ENCODE measurements around the gene ST6GALNAC6.
"Not testable (repeated sequence)": the region's sequence is repeated elsewhere in the genome, so short reads cannot be mapped to it uniquely, and the experiment has no call there.

The ST6GALNAC6 gene

DNA sequence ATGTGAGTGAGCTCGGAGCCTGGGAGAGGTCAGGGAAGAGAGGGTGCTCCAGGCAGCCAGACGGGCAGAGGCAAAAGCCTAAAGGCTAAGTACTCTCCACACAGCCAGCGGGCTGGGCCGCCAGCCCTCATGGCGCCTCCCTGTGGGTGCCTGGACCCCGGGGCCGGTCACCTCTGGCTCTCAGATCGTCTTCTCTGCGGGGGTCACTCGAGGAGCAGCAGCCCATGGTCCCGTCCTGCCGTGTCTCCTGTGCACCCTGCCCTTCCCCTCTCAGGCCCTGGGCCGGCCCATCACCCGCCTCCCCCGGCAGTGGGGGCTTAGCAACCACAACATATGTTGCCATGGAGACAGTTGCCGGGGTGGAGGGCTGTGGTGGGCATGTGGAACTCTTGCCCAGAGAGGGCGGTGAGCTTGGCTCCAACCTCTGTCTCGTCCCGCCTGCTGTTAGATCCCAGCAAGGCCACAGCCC lies 26.1 kb downstream of the ST6GALNAC6 start:
- DNase-seq (ENCODE audit: low spot score): no peak

DNA sequence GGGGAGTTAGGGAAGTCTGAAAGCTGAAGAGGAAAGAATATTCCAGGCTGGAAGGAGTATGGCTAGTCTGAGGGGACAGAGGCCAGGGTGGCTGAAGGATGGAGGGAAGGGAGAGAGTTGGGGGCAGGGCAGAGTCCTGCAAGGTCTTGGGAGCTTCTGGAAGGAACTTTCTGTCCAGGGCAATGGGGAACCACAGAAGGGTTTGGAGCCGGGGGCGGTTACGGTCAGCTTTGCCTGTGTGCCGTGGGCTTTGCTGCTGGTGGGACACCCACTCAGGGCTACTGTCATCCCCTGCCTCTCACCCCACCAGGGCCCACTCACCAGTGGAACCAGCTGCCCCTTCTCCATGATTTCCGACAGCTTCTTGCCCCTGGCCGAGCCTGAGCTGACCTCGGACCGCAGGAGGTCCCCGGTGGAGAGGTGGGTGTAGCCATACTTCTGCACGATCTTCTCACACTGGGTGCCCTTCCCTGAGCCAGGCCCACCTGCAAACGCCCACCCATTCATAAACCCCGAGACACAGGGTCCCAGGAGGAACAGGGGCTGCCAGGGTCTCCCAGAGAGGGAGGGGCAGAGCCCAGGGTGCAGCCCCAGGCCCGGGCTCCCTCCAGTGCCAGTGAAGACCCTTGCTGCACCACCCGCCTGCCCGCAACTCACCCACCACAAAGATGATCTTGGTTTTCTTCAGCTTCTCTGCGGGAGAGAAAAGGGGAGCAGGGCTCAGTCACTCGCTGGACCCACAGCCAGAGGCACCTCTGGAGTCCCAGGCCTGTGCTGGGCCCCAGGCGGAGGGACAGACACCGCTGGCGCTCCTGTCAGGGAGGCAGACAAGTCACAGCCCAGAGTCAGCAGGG lies 26.8 kb downstream of the ST6GALNAC6 start:
- DNase-seq (ENCODE audit: low spot score): no peak

DNA sequence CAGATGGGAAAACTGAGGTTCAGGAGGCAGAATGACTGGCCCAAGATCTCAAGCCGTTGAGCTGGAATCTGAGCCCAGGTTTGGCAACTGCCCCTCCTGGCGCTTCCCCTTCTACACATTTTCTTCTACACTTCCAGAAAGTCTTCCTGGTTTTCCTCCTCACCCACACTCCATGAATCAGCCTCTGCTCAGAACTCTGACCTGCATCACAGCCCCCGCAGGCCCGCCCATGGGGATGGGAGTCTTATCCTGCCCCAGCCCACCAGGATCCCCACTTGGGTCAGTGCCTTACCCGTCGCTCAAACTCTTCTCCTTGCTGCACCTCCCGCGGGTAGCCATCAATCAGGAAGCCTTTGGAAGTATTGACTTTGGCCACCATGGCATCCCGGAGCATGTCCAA lies 27.9 kb downstream of the ST6GALNAC6 start:
- no peak for DNase-seq (ENCODE audit: low spot score)

GRCh38 chr9:127870887-127871286 lies 28.5 kb downstream of the ST6GALNAC6 start:
- DNase-seq (ENCODE audit: low spot score): no peak

- not testable (repeated sequence) for DNase-seq (ENCODE audit: low spot score)
Observed at GRCh38 chr9:127870153-127870491, 29.3 kb downstream of the ST6GALNAC6 start.

DNA sequence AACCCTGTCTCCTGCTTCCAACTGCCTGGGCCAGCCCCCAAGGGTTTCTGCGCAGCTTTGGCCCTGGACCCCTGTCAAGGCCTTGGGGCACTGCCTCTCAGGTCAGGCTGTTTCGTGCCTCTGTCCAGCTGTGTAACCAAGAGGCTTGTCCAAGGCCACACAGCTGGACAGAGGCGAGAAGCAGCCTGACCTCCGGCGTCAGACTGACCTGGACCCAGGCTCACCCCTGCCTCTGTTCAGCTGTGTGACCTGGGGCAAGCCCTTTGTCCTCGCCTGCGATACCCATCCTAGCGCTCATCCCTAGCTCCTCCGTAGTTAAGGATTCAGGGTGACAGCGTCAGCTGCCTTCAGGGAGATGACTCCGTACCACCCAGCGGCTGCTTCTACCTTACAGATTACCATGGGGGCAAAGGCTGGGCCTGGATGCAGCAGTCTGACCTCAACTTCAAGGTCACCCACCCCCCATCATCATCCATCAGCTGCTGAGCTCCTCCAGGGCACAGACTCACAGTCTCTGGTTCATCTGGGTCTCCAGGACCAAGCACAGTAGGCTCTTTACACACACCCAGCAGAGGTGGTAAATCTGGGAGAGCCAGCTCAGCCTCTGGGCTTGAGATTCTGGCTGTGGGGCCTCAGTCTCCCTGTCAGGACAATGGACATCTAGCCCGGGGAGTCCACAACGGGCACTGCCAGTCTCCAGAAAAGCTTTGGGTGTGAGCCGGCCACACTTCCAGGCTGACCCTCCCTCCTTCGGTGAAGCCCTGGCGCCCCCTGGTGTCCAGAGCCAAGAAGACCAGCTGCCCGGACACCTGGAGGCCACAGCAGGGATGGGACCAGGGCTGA lies 29.9 kb downstream of the ST6GALNAC6 start:
- peak; percentile 92 for DNase-seq (ENCODE audit: low spot score)

DNA sequence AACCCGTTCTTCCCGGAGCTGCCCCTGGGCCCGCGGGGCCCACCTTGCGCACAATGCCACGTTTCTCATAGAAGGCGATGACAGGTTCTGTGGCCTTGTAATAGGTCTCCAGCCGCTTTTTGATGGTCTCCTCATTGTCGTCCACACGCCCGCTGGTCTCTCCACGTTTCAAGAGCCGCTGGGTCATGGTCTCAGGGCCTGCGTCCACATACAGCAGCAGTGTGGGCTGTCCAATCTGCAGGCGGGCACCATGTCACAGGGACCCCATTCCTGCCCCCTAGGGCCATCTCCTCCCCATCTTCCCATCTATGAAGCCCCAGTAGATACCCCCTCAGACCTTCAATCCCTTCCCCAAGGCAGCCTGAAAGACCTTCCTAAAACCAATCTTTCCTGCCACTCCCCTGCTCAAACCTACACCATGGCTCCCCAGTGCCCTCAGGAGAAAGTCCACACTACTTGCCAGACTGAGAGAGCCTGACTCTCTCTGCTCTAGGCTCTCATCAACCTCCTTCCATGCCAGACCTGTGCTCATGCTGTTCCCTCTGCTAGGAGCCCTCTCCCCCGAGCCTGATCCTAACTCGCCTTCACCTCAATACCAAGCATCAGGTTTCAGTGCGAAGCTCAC lies 31.0 kb downstream of the ST6GALNAC6 start:
- DNase-seq (ENCODE audit: low spot score): no peak

DNA sequence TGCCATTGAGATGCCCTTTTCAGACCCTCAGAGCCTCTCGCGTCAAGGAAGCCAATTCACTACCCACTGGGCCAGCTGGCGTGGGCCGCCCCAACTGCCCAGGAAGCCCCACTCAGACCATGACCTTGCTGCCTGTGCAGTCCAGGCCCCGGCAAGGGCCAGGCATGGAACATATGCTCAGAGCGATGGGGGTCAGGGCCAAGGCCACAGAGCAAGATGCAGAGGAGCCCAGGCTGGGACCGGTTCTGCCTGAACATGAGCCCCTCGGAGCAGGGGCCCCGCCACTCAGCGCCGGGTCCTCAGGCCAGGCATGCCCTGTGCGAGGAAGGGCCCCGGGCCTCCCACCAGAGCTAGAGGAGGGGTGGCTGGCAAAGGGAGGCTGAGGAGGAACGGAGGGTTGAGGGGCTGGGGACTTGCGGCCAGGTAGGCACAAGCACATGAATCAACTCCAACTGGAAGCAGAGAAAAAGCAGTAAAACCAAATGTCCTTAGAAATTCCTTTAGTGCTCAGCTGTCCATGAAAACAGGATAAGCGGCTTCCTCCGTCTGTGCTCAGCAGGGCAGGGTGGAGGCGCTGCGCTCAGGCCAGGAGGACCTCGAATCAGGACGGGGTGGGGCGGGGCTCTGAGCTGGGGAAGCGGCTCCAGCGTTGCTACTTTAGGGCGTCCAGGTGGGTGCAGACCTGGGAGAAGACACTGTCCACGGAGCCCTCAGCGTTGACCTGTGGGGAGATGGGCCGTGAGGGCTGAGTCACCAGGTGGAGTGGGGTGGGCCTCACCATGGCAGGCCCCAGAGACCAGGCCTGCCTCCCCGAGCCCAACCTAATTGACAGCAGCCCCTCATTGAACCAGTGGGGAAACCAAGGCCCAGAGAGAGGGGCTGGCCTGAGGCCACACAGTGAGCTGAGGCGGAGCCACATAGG lies 31.8 kb downstream of the ST6GALNAC6 start:
- DNase-seq (ENCODE audit: low spot score): no peak

GRCh38 chr9:127866535-127866934 lies 32.9 kb downstream of the ST6GALNAC6 start:
- DNase-seq (ENCODE audit: low spot score): no peak

DNA sequence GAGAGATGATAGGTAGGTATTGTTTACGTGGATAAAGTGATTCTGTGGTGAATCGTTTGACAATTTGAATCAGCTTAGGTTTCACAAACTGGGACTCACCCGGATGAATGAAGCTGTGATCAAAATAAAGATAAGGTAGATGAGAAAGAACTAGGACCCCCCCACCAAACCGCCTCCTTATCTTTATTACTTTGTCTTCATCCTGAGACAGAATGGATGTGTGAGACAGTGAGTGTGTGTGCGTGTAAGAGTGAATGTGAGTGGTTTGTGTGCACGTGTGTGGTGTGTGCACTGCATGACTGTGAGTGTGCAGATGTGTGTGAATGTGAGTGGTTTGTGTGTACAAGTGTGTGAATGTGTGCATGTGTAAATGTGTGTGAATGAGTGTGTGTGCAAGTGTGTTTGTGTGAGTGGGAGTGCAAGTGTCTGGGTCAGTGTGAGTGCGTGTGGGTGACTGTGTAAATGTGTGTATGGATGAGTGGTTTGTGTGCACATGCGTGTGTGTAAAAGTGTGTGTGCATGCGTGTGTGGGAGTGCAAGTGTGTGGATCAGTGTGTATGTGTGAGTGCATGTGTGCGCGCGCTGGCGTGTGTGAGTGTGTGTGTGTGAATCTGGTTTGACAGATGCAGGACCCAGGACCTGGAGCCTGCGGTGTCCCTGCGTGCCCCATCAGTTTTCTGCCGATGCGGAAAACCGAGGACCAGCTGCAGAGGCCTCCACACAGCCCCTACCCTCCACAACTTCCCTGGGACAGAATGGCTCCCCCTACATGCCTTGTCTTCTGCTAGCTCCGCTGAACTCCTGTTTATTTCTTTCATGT lies 33.5 kb downstream of the ST6GALNAC6 start:
- no peak for DNase-seq (ENCODE audit: low spot score)

DNA sequence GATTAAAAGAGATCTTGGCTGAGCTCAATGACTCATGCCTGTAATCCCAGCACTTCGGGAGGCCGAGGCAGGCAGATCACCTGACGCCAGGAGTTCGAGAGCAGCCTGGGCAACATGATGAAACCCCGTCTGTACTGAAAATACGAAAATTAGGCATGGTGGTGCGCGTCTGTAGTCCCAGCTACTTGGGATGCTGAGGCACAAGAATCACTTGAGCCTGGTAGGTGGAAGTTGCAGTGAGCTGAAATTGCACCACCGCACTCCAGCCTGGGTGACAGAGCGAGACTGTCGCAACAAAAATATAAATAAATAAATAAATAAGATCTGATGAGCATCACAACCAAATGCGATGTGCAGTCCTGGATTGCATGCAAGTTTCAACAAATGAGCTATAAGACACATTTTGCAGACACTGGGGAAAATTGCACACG lies 36.2 kb downstream of the ST6GALNAC6 start:
- no peak for DNase-seq (ENCODE audit: low spot score)

DNA sequence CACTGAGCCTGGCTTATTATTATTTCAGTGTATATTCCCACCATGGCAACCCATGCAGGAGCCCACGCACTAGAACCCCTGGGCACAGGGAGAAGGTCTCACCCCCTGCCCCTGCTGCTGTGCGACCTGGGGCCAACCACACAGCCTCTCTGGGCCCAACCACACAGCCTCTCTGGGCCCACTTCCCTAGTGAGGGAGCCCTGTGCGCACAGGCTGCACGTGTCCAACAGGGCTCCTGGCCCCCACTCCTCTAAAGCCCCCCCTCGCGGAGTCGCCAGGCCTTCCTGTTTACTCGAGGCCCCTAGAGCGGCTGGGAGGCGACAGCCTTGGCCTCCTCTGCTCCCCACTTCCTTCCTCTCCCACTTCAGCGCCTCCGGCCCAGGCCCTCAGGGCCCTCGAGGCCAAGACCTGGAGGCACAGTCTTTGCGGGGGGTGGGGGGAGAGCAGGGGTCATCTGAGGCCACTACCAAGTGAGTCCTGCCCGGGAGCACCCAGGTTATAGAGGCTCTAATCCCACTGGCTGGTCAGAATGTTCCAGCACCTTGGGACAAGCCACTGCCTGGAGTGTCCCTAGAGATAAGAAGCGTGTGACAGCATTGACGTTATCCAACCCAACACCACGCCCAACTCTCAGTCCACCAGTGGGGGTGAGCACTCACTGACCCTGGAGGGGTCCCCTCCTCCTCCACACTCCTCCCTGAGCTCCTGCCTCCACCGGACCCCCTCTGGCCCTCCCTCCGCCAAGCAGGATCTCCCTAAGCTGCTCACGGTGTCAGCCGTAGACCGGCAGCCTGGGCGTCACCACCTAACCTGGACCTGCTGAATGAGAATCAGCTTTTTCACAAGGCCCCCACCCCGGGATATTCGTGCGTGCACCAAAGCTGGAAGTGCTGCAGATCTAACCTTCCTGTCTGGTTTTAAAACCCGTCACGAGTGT lies 37.1 kb downstream of the ST6GALNAC6 start:
- peak; percentile 72 for DNase-seq (ENCODE audit: low spot score)

GRCh38 chr9:127860779-127861178 lies 38.6 kb downstream of the ST6GALNAC6 start:
- no peak for DNase-seq (ENCODE audit: low spot score)

- no peak for DNase-seq (ENCODE audit: low spot score)
Observed at GRCh38 chr9:127860260-127860659, 39.1 kb downstream of the ST6GALNAC6 start.

- DNase-seq (ENCODE audit: low spot score): peak; percentile 61
Observed at GRCh38 chr9:127858041-127858512, 41.3 kb downstream of the ST6GALNAC6 start.

DNA sequence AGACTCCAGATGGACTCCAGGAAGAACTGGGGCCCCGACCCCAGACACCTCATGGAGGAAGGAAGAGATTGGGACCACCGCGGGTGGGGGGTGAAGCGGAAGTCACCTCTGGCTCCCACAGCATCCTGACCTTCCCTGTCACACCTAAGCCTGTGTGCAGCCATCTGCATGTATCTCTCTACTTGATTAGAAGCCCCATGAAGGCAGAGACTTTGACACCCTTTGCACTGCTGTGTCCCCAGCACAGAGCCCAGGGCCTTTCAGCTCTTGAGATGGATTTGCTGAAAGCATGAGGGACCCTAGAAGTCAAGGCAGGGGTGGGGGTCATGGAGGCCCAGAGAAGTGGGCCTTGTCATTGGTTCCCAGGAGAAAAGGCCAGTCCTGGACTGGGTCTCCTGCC lies 42.1 kb downstream of the ST6GALNAC6 start:
- no peak for DNase-seq (ENCODE audit: low spot score)

GRCh38 chr9:127856729-127857116 lies 42.7 kb downstream of the ST6GALNAC6 start:
- peak; percentile 73 for DNase-seq (ENCODE audit: low spot score)

- DNase-seq (ENCODE audit: low spot score): no peak
Observed at GRCh38 chr9:127856094-127856728, 43.2 kb downstream of the ST6GALNAC6 start.

DNA sequence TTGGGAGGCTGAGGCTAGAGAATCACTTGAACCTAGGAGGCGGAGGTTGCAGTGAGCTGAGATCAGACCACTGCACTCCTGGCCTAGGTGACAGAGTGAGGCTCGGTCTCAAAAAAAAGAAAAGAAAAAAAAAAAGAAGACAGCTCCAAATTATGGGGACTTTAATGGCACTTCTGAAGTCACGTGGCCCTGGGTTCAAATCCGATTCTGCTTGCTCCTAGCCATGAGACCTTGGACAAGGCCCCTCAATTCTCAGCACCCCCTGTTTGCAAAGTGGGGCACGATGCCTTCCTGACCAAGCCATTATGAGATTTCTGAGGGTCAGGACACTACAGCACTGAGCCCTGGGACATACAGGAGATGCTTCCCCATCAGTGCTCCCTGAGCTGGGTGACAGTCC lies 43.9 kb downstream of the ST6GALNAC6 start:
- no peak for DNase-seq (ENCODE audit: low spot score)

Data from hematopoietic multipotent progenitor cell treated with erythropoietin and hydrocortisone succinate and interleukin-3 and kit ligand, for 17 days (in vitro differentiated cells).